HG03565 (cell line): ENCODE measurements around the gene SMAD3.

ENCODE experiments used
- ATAC-seq: cut with Tn5 transposase; IDR thresholded peaks from one replicate; pipeline ENCODE4 v1.9.1; 2021; ENCODE audit warnings: mild to moderate bottlenecking, moderate library complexity; ENCODE audit not compliant: unreplicated experiment

SMAD3 gene

DNA sequence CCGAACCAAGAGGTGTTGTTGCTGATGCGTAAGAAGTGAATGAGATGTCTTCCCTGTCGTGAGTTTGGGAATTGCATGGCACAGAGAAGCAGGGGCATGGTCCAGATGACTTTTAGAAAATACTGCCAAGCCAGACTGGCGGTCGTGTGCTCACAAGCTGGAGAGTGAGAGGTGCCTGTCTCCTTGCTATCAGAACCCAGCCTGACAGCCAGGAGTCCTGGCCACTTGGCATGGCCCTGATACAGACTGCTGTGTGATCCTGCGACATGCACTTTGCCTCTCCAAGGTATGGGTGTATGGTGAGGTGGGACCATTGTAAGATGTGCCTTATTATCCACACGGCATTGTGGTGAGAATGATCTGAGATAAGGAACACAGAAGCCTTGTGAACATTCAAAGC is 93.0 kb downstream of the SMAD3 start:
- no peak for ATAC-seq

DNA sequence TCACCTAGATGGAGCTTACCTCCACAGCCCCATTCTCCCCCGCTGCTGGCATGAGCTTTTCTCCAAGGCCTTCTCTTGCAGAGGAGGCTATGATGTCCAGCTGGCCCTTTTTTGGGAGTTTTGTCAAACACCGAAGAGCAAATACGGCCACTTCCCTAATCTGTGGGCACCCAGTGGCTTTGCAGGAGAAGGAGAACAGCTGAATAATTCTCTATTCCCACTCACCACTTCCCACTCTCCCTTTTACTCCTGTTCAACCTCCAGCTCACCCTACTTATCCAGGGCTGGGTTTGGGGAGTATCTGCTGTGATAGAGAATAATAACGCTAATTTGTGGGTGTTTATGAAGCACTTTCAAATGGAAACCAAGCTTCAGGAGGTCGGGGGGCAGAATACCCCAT is 96.0 kb downstream of the SMAD3 start:
- no peak for ATAC-seq

DNA sequence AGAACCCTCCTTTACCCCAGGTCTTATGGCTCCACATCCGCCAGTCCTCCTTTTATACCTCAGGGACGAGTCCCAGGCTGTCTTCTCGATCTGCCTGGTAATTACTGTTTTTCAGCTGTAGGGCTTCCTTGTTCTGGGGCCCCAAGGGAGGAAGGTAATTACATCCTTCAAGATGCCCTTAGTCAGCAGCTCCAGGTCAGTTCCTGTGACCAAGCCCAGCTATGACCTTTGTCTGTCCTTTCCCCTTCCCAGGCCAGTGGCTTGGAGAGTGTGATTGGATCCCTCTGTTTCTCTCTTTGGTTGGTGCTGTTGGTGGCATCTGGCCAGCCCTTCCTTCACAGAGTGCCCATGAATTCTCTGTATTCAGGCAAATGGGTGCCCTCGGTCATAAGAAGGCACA is 96.5 kb downstream of the SMAD3 start:
- no peak for ATAC-seq

DNA sequence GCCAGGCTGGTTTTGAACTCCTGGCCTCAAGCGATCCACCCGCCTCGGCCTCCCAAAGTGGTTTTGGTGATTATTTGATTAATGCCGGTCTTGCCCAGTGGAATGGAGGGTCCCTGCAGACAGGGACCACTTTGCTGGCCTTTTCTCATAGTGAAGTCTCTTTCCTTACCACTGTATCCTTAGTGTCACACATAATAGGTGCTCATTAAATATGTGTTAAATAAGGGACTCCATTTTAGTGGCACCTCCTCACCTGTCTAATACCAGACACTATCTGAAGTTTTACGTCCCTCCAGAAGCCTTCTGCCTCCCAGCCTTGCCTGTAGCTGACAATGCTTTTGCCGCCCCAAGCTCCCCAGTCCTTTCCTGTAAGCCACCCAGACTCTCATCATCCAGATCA is 97.8 kb downstream of the SMAD3 start:
- ATAC-seq, result no peak

DNA sequence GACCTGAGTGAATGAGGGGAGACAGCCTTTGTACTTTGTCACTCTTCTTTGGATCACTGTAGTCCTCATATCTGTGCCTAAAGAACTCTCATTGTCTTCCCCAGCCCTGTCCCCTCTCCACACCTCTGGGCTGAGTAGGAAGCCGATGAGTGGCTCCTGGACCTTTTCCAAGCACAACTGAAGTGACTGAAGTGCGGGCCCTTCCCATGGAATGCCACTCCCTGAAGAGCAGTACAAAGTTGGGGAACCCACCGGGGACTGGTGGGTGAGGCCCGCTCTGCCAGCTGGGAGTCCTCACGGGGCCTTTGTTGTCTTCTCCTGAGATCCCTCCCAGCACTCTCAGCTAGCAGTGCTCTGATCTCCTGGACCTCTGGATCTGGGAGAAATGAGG is 99.0 kb downstream of the SMAD3 start:
- no peak for ATAC-seq

DNA sequence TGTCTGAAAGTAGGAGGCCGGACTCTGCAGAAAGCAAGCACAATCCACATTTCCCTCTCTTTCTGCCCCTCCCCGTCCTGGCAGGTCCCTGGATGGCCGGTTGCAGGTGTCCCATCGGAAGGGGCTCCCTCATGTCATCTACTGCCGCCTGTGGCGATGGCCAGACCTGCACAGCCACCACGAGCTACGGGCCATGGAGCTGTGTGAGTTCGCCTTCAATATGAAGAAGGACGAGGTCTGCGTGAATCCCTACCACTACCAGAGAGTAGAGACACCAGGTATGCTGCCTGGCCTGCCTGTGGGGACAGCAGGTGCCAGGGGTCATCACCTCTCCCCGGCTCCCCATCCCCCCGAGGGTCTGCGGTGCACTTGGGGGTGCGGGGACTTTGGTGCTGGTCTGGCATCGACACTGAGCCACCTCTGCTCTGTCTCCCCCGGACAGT is 99.4 kb downstream of the SMAD3 start:
- ATAC-seq, result no peak

DNA sequence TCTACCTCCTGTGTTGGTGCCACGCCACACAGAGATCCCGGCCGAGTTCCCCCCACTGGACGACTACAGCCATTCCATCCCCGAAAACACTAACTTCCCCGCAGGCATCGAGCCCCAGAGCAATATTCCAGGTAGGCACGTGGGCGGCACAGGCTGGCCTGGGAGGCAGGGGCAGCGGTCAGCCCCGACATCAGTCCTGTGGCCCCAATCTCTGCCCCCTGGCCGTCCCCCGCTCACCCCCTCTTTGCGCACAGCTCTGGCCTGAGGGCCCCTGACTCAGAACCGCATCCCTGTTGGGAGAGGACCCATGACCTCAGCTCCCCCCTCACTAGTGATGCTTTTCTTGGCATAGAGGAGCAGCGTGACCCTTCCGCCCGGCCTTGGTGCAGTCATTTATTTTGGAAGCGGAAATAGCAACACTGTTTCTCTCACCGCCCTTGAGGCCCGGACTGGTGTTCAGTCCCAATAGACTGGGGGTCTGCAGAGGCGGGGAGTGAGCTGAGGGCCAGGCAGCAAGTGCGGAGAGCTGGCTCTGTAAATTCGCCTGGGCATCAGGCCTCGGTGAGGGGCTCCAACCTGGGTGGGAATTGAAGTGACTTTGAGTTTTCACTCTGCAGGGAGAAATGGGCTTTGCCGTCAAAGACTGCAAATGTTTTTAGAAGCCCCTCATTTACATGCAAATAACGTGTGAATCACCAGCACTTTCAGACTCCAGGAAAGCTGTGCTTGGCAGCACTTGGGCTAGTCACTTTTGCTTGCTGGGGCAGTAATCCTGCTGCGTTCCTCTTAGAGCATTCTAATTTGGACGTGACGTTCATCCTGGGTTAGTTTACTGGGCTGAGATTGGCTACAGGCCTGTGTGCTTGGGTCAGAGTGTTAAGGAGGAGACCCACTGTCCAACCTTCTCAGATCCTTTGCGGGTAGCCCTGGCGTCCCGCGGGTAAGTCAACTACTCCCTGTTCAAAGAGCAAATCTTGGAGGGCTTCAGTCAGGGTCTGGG is 100.2 kb downstream of the SMAD3 start:
- no peak for ATAC-seq

DNA sequence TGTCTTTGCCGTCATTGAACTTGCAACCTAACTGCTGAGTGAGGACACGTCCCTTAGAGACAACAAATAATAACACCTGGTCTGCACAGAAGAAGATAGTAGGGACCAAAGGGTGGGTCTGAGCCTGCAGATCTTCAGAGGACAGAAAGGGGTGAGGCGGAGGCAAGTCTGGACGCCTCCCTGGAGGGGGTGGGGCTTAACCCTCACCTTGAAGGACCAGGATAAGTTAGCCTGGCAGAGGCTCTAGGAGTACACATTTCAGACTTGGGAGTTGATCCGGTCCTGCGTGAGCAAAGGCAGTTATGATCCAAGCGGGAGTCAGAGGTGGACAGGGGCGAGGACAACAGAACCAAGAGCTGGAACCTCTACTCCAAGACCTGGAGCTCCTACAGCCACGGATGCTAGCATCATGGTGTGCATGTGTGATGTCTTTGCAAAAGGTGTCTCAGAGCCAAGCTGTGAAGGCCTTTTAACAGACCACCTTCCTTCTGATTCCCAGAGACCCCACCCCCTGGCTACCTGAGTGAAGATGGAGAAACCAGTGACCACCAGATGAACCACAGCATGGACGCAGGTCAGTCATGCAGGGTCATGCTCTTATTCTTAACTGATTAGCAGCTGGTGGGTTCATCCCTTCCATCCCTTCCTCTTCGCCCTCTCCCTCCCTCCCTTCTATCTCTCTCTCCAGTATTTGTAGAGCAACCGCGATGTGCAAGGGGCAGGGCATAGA is 101.0 kb downstream of the SMAD3 start:
- ATAC-seq, result no peak

DNA sequence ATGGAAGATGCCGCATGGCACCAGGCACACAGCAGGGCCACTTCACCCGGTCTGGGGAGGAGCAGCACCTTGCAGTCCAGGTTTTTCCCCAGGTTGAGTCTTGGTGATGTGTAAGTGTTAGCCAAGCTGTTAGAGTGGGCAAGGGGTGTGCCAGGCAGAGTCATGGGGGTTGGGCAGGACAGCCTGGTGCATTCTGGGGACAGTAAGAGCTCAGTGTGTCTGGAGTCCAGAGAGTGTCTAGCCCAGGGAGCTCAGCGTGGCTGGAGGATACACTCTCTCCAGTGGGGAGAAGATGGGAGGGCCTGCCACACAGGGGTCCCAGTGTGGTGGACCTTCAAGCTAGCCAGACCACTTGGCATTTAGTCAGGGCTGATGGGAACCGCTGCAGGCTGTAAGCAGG is 101.7 kb downstream of the SMAD3 start:
- no peak for ATAC-seq

DNA sequence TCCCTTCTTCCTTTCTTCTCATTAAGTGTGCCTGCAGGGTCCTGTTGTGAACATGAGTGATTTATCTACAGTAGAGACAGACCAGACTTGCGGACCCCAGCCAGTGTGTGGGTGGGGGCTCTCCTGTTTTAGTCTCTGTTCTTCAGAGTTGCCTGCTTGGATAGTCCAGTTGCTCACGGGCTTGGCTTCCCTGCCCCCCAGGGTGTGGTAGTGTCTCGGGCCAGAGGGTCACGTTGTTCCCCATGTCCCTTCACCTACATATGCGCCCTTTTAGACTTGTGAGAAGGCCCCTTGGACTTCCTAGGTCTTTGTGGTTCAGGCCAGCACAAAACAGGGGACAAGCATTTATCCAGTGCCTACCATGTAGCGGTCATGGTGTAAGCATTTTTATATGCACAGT is 103.3 kb downstream of the SMAD3 start:
- no peak for ATAC-seq

DNA sequence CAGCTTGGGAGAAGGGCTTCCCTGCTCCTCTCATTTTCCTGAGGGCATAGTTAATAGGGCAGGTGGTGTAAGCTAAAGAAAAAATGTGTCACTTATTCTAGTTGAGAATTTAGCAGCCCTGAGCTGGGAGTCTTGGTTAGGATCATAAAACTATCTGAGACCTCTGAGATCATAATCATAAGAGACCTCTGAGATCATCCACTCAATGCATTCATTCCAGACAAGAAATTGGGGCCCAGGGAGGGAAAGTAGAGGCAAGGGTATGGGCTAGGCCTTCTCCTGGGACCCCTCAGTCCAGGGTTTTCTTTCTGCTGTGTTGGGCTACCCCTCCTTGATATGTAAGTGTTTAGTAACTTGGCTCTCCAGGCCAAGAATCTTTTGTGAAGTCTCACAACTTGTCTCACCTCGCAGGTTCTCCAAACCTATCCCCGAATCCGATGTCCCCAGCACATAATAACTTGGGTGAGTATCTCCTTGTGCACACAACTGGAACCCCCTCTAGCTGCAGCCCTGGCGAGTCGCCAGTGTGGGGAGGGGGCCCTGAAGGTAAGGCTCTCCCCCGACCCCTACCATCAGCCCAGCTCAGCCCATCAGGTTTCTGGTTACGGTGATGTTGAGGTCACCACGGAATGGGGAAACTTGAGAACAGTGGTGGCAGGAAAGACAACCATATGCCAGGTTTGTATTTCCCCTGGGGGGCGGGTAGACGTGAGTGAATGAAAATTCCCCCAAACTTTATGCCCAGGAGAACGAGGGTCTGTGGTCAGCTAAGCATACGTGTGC is 104.9 kb downstream of the SMAD3 start:
- no peak for ATAC-seq

DNA sequence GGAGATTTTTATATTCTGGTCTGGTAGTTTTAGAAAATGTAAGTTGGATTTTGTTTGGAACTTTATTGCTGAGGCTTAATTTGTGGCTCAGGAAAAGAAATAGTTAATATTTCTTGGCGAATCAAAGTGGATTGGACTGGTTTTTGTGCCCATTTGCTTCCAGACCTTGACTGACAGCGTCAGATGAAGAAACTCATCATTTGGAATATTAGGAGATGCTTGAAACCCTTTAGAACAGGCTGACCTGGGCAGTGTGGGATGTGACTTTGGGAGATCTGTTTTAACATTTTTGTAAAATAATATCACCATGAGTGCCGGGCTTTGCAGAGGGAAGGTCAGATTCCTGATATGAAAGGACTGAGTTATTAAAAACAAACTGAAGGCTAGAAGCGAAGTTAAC is 106.1 kb downstream of the SMAD3 start:
- no peak for ATAC-seq

DNA sequence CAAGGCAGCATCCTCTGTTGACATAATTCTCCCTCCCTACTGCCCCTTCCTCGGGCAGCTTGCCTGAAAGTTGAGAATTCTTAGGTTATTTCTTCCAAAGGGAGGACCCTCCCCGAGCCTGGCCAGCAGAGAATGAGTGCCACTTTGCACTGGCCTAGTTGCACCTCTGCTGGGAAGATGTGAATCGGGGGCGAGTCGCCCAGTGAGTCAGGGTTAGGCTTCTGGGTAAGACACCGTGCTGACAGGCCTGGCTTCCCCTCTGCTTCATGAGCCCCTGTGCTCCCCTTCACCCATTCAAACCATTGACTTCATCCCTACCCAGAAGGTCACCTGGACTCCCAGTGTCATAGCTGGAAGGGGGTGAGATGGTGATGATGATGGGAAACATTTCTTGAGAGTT is 106.8 kb downstream of the SMAD3 start:
- ATAC-seq, result no peak

DNA sequence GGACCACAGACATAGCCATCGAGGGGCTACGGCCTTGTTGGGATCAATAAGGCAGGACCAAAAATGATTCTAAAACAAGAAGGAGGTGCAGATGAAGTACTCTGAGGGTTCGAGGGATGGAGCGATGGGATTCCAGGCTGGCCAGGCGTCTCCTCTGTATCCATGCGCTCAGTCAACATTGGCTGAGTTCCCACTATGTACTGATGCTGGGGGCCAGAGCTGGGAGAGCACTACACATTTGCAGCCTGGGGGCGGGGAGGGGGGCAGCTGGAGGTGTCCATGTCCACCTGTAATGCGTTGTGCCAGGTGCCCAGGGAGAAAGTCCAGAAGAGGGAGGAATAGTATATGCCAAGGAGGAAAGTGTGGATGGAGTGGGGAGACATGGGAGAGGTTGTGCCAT is 107.6 kb downstream of the SMAD3 start:
- ATAC-seq, result no peak

DNA sequence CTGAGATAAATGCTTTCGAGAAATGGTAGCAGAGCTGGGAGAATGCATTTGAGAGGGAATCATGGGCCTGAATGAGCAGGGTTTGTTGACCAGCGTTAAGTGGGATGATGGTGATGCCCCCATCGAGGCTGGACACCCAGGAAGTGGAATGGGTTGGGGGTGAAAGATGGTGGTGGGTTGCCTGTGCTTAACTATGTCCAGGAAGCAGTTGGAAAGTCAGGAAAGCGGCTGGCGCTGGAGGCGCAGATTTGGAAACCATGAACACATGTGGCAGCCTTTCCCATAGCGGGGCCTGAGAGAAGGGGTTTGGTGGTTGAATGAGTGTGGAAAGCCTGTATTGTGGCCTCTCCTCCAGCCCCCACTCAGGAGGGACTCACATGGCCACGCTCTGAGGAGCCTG is 108.4 kb downstream of the SMAD3 start:
- ATAC-seq, result no peak

DNA sequence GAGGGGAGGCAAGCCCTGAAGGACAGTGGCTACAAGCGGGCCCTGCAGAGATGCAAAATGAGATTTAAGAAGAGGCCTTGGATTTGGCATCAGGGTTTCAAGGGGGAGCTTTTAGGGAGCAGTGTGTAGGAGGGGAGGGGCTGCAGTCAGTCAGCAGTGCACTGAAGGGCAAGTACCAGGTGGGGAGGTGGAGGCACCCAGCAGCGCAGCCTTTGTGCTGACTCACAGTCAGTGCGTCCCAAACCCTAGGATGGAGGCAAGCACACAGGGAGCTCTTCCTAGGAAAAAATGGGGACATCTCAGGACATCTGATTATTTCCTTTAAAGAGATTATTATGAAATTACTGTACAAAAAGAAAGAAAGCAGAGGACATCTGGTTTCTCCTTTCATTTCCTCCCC is 109.0 kb downstream of the SMAD3 start:
- no peak for ATAC-seq

DNA sequence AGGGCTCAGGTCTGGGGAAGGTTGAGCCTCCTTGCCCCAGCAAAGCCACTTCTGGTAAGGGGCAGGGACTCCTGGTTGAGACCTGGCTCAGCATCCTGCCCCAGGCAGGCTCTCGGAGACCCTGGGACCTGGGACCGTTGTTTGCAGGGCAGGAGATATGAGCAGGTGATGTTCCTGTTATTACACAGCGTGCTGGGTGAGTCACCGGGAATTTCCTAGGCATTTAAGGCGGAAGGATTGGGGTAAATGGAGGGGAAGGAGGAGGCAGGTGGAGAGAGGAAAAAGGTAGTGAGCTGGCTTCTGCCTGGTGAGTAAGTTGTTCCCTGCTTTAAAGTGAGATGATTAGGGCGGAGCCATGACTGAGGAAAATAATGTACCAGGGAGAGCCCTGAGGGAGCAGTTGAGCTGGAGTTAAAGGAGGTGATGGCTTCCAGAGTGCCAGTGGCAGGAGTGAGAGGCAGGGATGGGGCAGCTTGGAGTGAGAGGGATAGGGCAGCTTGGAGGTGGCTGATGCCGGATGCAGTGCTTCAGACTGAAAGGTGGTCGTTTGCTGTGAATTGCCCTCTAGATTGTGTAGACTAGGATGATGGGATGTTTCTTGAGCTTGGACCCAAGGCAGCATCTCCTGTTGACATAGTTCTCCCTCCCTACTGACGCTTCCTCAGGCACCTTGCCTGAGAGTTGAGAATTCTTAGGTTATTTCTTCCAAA is 109.6 kb downstream of the SMAD3 start:
- no peak for ATAC-seq

DNA sequence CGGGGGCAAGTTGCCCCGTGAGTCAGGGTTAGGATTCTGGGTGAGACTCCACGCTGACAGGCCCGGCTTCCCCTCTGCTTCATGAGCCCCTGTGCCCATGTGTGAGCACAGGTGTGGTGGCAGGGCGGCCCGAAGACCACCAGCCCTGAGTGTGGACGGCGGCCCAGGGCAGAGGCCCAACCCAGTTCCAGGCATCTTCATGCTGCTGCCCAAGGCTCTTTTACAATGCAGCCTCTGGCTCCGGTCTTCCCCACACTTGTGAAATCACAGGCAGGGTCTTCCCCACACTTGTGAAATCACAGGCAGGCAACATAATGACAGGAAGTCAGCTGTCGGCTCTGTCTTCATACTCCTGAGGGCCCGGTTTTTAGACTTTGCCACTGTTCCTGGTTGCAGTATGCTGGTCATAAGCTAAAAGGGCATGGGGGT is 110.3 kb downstream of the SMAD3 start:
- no peak for ATAC-seq

DNA sequence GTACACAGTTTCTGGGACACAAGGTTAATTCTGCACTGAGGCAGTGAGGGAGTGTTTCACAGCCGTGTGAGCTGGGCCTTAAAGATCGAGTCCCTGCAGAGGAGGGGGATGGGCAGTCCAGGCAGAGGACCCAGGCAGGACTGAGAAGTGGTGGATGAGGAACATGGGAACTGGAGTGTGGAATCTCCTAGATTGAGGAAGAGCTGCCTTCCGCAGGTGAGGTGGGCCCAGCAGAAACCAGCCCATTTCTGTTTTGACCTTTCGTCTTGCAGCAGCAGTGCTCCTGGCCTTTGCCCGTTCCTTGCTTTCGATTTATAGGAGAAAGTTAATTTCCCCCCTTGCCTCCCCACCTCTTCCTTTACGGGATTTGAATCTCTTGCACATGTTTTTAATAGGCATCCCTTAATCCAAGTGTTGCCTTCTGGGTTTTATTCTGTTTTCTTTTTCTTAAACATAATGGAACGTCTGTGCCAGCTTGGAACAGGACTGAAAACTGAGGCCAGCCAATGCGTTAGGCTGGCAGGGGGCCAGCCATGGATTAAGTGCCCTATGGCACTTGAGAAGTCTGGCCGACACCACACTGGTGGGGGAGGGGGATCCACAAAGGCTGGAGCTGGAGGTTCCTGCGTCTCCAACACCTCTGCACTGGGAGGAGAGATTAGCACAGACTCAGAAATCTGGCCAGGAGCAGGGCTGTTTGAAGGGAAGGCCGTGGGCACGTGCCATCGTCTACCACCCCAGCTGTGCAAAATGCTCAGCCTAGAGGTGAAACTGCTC is 111.0 kb downstream of the SMAD3 start:
- ATAC-seq, result no peak

DNA sequence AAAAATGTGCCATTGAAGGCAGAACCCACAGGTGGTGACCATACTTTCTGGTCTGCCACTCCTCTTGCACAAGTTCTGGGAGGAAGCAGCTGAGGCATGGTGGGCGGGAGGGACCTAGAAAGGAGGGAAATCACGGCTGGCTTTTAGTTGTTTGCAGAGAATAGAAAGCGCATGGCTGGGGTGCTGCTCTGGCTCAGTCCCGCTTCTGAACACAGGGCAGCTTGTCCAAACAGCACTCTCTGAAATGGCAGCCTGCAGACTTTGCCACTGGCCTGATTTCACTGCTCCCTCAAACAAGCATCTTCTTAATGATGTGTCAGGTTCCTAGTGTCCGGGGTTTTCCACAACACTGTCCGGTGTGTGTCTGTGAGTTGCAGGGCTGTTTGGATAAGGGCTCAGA is 112.3 kb downstream of the SMAD3 start:
- ATAC-seq, result no peak
